Measurements from ENCODE around the gene SNX5.

DNA sequence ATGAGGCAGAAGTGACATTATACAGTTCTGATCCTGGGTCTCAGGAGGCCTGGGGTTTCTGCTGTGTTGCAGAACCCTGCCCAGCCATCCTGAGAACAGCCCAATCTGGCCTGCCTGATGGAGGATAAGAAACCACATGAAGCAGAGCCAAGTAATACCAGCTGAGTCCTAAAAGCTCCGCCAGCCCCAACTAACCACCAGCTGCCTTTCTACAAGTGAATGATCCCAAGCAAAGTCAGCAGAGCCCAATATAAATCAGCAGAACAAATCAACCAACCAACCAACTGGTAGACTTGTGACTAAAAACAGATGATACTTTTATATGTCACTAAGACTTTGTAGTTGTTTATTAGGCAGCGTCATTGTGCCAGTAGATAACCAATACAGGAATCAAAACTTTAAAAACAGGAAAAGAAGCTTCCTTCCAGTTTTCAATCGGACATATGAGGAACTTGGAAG, 52.1 kb downstream of the SNX5 start:
- TF ChIP-seq, protein P1, sequence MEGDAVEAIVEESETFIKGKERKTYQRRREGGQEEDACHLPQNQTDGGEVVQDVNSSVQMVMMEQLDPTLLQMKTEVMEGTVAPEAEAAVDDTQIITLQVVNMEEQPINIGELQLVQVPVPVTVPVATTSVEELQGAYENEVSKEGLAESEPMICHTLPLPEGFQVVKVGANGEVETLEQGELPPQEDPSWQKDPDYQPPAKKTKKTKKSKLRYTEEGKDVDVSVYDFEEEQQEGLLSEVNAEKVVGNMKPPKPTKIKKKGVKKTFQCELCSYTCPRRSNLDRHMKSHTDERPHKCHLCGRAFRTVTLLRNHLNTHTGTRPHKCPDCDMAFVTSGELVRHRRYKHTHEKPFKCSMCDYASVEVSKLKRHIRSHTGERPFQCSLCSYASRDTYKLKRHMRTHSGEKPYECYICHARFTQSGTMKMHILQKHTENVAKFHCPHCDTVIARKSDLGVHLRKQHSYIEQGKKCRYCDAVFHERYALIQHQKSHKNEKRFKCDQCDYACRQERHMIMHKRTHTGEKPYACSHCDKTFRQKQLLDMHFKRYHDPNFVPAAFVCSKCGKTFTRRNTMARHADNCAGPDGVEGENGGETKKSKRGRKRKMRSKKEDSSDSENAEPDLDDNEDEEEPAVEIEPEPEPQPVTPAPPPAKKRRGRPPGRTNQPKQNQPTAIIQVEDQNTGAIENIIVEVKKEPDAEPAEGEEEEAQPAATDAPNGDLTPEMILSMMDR (IDR thresholded peaks at IDR 0.05; ENCODE audit: insufficient read depth, low read length, poor library complexity, severe bottlenecking) = no peak
- TF ChIP-seq EZH2phosphoT487 (conservative IDR thresholded peaks at IDR 0.05; ENCODE audit: low read length) = no peak

All from SU-DHL-6 (cell line).